Activated CD4-positive, alpha-beta memory T cell treated with anti-CD3 and anti-CD28 coated beads for 36 hours (primary cell): ENCODE measurements around the gene SSMEM1. TPM values are rescaled to one million over a fixed set of nuclear protein-coding genes. Genes with fewer than 3 reads are reported as not detected.
A peak's percentile ranks its signal among the peaks of the same experiment; 100 is the strongest.
"Not testable (repeated sequence)": the region's sequence is repeated elsewhere in the genome, so short reads cannot be mapped to it uniquely, and the experiment has no call there.

Experiments used
- CTCF ChIA-PET: fragments of 350-600 bp; sonication (Branson Sonifier 250); formaldehyde crosslinking; loops from one replicate; lab custom pipeline; 2021; ENCODE audit warnings: antibody characterized with exemption, inconsistent platforms; lab: Charles Lee
- POLR2A ChIA-PET: fragments of 350-600 bp; sonication (Branson Sonifier 250); formaldehyde crosslinking; loops from one replicate; lab custom pipeline; 2021; ENCODE audit warnings: antibody characterized with exemption; lab: Charles Lee
- DNase-seq: peaks from one replicate; pipeline ENCODE4 v3.0.0-alpha.2; 2020
- H3K27ac Mint-ChIP-seq: one replicate; pipeline ENCODE4 v1.8.0; 2021; ENCODE audit warnings: mixed read lengths
- H3K27me3 Mint-ChIP-seq: one replicate; pipeline ENCODE4 v1.8.0; 2021; ENCODE audit warnings: mixed read lengths
- H3K36me3 Mint-ChIP-seq: one replicate; pipeline ENCODE4 v1.8.0; 2021; ENCODE audit warnings: mixed read lengths
- H3K4me1 Mint-ChIP-seq: one replicate; pipeline ENCODE4 v1.8.0; 2021; ENCODE audit warnings: low read depth, mixed read lengths
- H3K4me3 Mint-ChIP-seq: one replicate; pipeline ENCODE4 v1.8.0; 2021; ENCODE audit warnings: mild to moderate bottlenecking, mixed read lengths
- H3K9me3 Mint-ChIP-seq: one replicate; pipeline ENCODE4 v1.8.0; 2021; ENCODE audit warnings: mixed read lengths
- intact Hi-C: fragments of 100-400 bp; cut with micrococcal nuclease; formaldehyde crosslinking; loops from one replicate; pipeline ENCODE4 v1.15.1; 2023
- total RNA-seq, 2 experiments: library from RNA; stranded (reverse); gene quantifications; one replicate each; pipeline ENCODE4 v1.2.3, GENCODE V29; 2021

SSMEM1 gene
- total RNA-seq, 2 experiments from 2014 or later: not detected

DNA sequence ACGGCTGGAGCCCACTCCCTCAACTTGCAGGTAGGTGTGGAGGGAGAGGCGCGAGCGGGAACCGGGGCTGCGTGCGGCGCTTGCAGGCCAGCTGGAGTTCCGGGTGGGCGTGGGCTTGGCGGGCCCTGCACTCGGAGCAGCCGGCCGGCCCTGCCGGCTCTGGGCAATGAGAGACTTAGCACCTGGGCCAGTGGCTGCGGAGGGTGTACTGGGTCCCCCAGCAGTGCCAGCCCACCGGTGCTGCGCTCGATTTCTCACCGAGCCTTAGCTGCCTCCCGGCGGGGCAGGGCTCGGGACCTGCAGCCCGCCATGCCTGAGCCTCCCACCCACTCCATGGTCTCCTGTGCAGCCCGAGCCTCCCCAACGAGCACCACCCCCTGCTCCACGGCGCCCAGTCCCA is 22.3 kb downstream of the SSMEM1 start:
- H3K9me3 Mint-ChIP-seq, H3K27ac Mint-ChIP-seq, POLR2A ChIA-PET, intact Hi-C loops, H3K4me1 Mint-ChIP-seq, H3K27me3 Mint-ChIP-seq, H3K36me3 Mint-ChIP-seq, H3K4me3 Mint-ChIP-seq, DNase-seq, CTCF ChIA-PET: not testable (repeated sequence)

DNA sequence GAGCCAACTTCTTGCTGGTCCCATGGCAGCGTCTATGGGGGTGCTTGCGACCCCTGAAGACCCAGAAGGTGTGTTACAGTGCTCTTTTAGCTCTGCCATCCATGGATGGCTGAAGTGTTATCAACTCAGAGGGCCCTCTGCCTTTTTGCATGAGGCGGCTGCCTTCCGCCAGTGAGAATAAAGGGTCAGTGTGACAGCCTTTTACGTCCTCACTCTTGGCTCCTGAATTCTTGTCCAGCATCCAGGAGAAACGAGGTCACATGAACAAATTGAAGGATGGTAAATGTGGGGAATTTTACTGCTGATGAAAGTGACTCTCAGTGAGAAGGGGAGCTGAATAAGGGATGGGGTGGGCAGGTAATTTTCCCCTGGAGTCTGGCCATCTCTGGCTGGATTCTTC is 24.1 kb downstream of the SSMEM1 start:
- no peaks in the 10 kb centered on the region for H3K9me3 Mint-ChIP-seq
- H3K27ac Mint-ChIP-seq: no peak overlapping the region
- intact Hi-C loops: no loop called here
- H3K36me3 Mint-ChIP-seq: no peaks in the 10 kb centered on the region
- no peak for DNase-seq
- ChIA-PET CTCF (no interaction called here), POLR2A (no interaction called here)
- H3K4me3 Mint-ChIP-seq: no peak overlapping the region
- peaks cover 2% of the 10 kb centered on the region for H3K27me3 Mint-ChIP-seq
- no peaks in the 10 kb centered on the region for H3K4me1 Mint-ChIP-seq

DNA sequence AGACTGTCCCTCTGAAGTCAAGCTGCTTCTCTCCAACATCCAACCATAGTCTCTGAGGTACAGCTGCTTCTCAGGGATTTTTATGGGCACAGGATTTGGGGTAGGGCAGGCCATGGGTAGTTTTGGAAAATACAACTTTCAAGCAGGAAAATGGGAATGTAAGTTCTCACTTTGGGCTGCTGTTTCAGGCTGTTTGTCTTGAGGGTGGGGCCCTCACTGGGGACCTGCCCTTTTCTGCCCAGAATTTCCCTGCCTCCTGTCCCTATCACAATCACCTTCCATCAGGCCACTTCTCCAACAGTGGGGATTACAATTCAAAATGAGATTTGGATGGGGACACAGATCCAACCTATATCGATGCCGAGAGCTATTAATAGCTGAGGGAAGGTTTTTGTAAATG is 24.5 kb downstream of the SSMEM1 start:
- Mint-ChIP-seq H3K36me3 (no peaks in the 10 kb centered on the region), H3K4me3 (no peak overlapping the region), H3K4me1 (no peaks in the 10 kb centered on the region), H3K27ac (no peak overlapping the region), H3K27me3 (peaks cover 5% of the 10 kb centered on the region), H3K9me3 (no peaks in the 10 kb centered on the region)
- no peak for DNase-seq
- POLR2A ChIA-PET: no interaction called here
- intact Hi-C loops: no loop called here
- CTCF ChIA-PET: no interaction called here

DNA sequence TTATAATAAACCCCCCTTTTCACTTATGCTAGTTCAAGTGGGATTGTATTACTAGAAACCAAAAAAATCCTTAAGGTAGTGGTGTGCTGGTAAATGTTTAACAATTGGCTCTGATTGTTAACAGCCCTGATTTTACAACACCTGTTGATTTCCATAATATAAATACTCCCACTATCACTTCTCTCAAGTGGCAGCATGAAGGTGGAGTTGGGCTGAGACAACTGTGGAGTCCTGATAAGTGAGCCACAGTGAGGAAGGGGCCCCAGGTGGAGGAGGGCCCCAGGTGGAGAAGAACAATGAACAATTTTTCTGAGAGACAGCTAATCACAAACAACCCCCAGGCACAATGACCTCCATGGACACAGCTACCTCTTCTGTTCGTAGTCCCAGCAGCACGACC is 26.4 kb downstream of the SSMEM1 start:
- H3K36me3 Mint-ChIP-seq: no peaks in the 10 kb centered on the region

GRCh38 chr7:130236361-130236760 is 28.7 kb downstream of the SSMEM1 start:
- H3K4me1 Mint-ChIP-seq, H3K9me3 Mint-ChIP-seq, H3K36me3 Mint-ChIP-seq, CTCF ChIA-PET, H3K27ac Mint-ChIP-seq, intact Hi-C loops, DNase-seq, POLR2A ChIA-PET, H3K4me3 Mint-ChIP-seq, H3K27me3 Mint-ChIP-seq: not testable (repeated sequence)

More for the DNA sequence above, 26.4 kb downstream of the SSMEM1 start:
- H3K27me3 Mint-ChIP-seq: peaks cover 10% of the 10 kb centered on the region
- CTCF ChIA-PET: no interaction called here
- intact Hi-C loops: no loop called here
- no peak overlapping the region for H3K4me3 Mint-ChIP-seq
- POLR2A ChIA-PET: no interaction called here
- no peak for DNase-seq
- no peak overlapping the region for H3K27ac Mint-ChIP-seq
- no peaks in the 10 kb centered on the region for H3K4me1 Mint-ChIP-seq
- no peaks in the 10 kb centered on the region for H3K9me3 Mint-ChIP-seq

DNA sequence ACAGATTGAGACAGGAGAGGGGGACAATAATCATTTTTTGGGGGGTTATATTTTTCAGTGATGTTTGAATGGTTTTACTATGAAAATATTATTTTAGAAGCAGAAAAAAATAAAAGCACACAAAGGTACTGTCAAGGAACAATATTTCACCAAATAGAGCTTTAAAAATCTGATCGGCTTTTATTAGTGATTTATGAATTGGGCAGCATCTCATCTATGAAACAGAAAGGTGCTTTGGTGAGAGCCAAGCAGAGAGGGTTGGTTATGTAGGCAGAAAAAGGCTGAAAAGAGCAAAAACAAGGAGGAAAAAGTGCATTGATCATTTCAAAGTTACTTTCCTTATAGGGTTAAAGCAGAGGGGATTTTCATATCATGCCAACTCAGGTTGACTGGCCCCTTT is 32.6 kb downstream of the SSMEM1 start:
- intact Hi-C loops: loop anchor here (10.0 kb wide), 1 partner anchor 175 kb away; no protein-coding TSS in a partner anchor
- DNase-seq: no peak
- Mint-ChIP-seq H3K4me1 (peaks cover 12% of the 10 kb centered on the region), H3K36me3 (no peaks in the 10 kb centered on the region), H3K27ac (no peak overlapping the region), H3K4me3 (no peak overlapping the region), H3K27me3 (peaks cover 10% of the 10 kb centered on the region), H3K9me3 (no peaks in the 10 kb centered on the region)
- POLR2A ChIA-PET: no interaction called here
- CTCF ChIA-PET: interaction anchor here (1.3 to 5.9 kb wide), 3 partner anchors 168 to 518 kb away, joined by 5 to 49 read pairs (median 7); partner anchors contain the start of gene KLHDC10

GRCh38 chr7:130242198-130243014 is 34.7 kb downstream of the SSMEM1 start:
- peaks cover 4% of the 10 kb centered on the region for H3K27me3 Mint-ChIP-seq
- POLR2A ChIA-PET: no interaction called here
- DNase-seq: peak; percentile 73
- CTCF ChIA-PET: interaction anchor here (0.5 to 5.9 kb wide), 14 partner anchors 35 to 591 kb away, joined by 3 to 49 read pairs (median 3); partner anchors contain the start of gene KLHDC10
- H3K9me3 Mint-ChIP-seq: no peaks in the 10 kb centered on the region
- intact Hi-C loops: loop anchor here (1.0 to 10.0 kb wide), 7 partner anchors 34 to 590 kb away; no protein-coding TSS in a partner anchor
- H3K27ac Mint-ChIP-seq: no peak overlapping the region
- H3K36me3 Mint-ChIP-seq: no peaks in the 10 kb centered on the region
- peaks cover 12% of the 10 kb centered on the region for H3K4me1 Mint-ChIP-seq
- H3K4me3 Mint-ChIP-seq: no peak overlapping the region

DNA sequence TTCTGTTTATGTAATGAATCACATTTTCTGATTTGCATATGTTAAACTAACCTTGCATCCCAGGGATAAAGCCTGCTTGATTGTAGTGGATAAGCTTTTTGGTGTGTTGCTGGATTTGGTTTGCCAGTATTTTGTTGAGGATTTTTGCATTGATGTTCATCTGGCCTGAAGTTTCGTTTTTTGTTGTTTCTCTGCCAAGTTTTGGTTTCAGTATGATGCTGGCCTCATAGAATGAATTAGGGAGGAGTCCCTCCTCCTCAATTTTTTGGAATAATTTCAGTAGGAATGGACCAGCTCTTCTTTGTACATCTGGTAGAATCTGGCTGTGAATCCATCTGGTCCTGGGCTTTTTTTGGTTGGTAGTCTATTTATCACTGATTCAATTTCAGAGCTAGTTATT is 35.8 kb downstream of the SSMEM1 start:
- H3K9me3 Mint-ChIP-seq, H3K36me3 Mint-ChIP-seq, DNase-seq, POLR2A ChIA-PET, H3K27me3 Mint-ChIP-seq, H3K27ac Mint-ChIP-seq, H3K4me3 Mint-ChIP-seq: not testable (repeated sequence)
- peaks cover 12% of the 10 kb centered on the region for H3K4me1 Mint-ChIP-seq
- CTCF ChIA-PET: interaction anchor here (0.7 to 5.9 kb wide), 9 partner anchors 13 to 590 kb away, joined by 3 to 49 read pairs (median 4); no protein-coding TSS in a partner anchor
- intact Hi-C loops: loop anchor here (2.0 to 10.0 kb wide), 4 partner anchors 33 to 317 kb away; no protein-coding TSS in a partner anchor

DNA sequence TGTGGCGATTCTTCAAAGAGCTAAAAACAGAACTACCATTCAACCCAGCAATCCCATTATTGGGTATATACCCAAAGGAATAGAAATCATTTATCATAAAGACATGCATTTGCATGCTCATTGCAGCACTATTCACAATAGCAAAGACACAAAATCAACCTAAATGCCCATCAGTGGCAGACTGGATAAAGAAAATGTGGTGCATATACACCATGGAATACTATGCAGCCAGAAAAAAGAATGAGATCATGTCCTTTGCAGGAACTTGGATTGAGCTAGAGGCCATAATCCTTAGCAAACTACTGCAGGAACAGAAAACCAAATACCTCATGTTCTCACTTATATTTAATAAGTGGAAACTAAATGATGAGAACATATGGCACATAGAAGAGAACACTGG is 38.8 kb downstream of the SSMEM1 start:
- H3K27ac Mint-ChIP-seq, H3K27me3 Mint-ChIP-seq, POLR2A ChIA-PET, H3K4me3 Mint-ChIP-seq, H3K9me3 Mint-ChIP-seq, H3K36me3 Mint-ChIP-seq, CTCF ChIA-PET, DNase-seq: not testable (repeated sequence)
- H3K4me1 Mint-ChIP-seq: peaks cover 12% of the 10 kb centered on the region
- intact Hi-C loops: loop anchor here (10.0 kb wide), 1 partner anchor 168 kb away; no protein-coding TSS in a partner anchor

DNA sequence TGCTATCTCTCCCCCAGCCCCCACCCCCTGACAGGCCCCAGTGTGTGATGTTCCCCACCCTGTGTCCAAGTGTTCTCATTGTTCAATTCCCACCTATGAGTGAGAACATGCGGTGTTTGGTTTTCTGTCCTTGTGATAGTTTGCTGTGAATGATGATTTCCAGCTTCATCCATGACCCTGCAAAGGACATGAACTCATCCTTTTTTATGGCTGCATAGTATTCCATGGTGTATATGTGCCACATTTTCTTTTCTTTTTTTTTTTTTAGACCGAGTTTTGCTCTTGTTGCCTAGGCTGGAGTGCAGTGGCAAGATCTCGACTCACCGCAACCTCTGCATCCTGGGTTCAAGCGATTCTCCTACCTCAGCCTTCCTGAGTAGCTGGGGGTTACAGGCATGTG is 41.2 kb downstream of the SSMEM1 start:
- H3K36me3 Mint-ChIP-seq, POLR2A ChIA-PET, H3K4me1 Mint-ChIP-seq, H3K4me3 Mint-ChIP-seq, H3K27ac Mint-ChIP-seq, H3K27me3 Mint-ChIP-seq, DNase-seq, H3K9me3 Mint-ChIP-seq, CTCF ChIA-PET: not testable (repeated sequence)
- intact Hi-C loops: loop anchor here (10.0 kb wide), 1 partner anchor 166 kb away; no protein-coding TSS in a partner anchor

DNA sequence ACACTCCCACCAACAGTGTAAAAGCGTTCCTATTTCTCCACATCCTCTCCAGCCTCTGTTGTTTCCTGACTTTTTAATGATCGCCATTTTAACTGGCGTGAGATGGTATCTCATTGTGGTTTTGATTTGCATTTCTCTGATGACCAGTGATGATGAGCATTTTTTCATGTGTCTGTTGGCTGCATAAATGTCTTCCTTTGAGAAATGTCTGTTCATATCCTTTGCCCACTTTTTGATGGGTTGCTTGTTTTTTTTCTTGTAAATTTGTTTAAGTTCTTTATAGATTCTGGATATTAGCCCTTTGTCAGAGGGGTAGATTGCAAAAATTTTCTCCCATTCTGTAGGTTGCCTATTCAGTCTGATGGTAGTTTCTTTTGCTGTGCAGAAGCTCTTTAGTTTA is 42.0 kb downstream of the SSMEM1 start:
- H3K9me3 Mint-ChIP-seq, POLR2A ChIA-PET, H3K4me3 Mint-ChIP-seq, H3K27ac Mint-ChIP-seq, H3K36me3 Mint-ChIP-seq, H3K4me1 Mint-ChIP-seq, CTCF ChIA-PET, H3K27me3 Mint-ChIP-seq, DNase-seq: not testable (repeated sequence)
- intact Hi-C loops: loop anchor here (10.0 kb wide), 1 partner anchor 165 kb away; no protein-coding TSS in a partner anchor

DNA sequence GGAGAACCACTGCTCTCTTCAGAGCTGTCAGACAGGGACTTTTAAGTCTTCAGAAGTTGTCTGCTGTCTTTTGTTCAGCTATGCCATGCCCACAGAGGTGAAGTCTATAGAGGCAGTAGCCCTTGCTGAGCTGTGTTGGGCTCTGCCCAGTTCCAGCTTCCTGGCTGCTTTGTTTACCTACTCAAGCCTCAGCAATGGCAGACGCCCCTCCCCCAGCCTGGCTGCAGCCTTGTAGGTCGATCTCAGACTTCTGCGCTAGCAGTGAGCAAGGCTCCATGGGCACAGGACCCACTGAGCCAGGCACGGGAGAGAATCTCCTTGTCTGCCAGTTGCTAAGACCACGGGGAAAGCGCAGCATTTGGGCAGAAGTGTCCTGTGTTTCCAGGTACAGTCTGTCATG is 46.9 kb downstream of the SSMEM1 start:
- peaks cover 7% of the 10 kb centered on the region for H3K27me3 Mint-ChIP-seq
- H3K9me3 Mint-ChIP-seq: peaks cover 24% of the 10 kb centered on the region
- intact Hi-C loops: no loop called here
- no peak for DNase-seq
- CTCF ChIA-PET: no interaction called here
- no peaks in the 10 kb centered on the region for H3K4me1 Mint-ChIP-seq
- H3K4me3 Mint-ChIP-seq: no peak overlapping the region
- H3K27ac Mint-ChIP-seq: no peak overlapping the region
- POLR2A ChIA-PET: no interaction called here
- peaks cover 1% of the 10 kb centered on the region for H3K36me3 Mint-ChIP-seq
